KMS-11 (cell line): ENCODE measurements around the gene DIAPH2.

ENCODE experiments used
- H2AFZ ChIP-seq: fragments of 200-600 bp; sonication (generic); 2 replicates; pipeline ENCODE4 v1.6.1; 2016; ENCODE audit warnings: antibody characterized with exemption, mixed run types, low read depth
- H3K27ac ChIP-seq: fragments of 200-600 bp; sonication (generic); 2 replicates; pipeline ENCODE4 v1.6.1; 2016; ENCODE audit warnings: mild to moderate bottlenecking, mixed run types
- H3K27me3 ChIP-seq: fragments of 200-600 bp; sonication (generic); 2 replicates; pipeline ENCODE4 v1.6.1; 2017; ENCODE audit warnings: mild to moderate bottlenecking, low read depth, mixed run types, moderate library complexity; ENCODE audit not compliant: insufficient read depth
- H3K36me3 ChIP-seq: fragments of 200-600 bp; sonication (generic); 2 replicates; pipeline ENCODE4 v1.6.1; 2017; ENCODE audit warnings: mild to moderate bottlenecking, mixed run types; ENCODE audit not compliant: insufficient read depth
- H3K4me1 ChIP-seq: fragments of 200-600 bp; sonication (generic); 2 replicates; pipeline ENCODE4 v1.6.1; 2016; ENCODE audit warnings: mild to moderate bottlenecking, low read depth, mixed run types; ENCODE audit not compliant: poor library complexity, severe bottlenecking
- H3K4me2 ChIP-seq: fragments of 200-600 bp; sonication (generic); 2 replicates; pipeline ENCODE4 v1.7.0; 2016; ENCODE audit warnings: mild to moderate bottlenecking, mixed run types
- H3K4me3 ChIP-seq: fragments of 200-600 bp; sonication (generic); IDR thresholded peaks from 2 replicates; pipeline ENCODE4 v1.6.1; 2017; ENCODE audit warnings: low read depth, low read length, mixed read lengths; ENCODE audit not compliant: insufficient read depth
- H3K79me2 ChIP-seq: fragments of 200-600 bp; sonication (generic); 2 replicates; pipeline ENCODE4 v1.6.1; 2016; ENCODE audit warnings: low read depth, mixed run types; ENCODE audit not compliant: insufficient read depth
- H3K9ac ChIP-seq: fragments of 200-600 bp; sonication (generic); 2 replicates; pipeline ENCODE4 v1.6.1; 2016; ENCODE audit warnings: mild to moderate bottlenecking, mixed run types
- H4K20me1 ChIP-seq: fragments of 200-600 bp; sonication (generic); 2 replicates; pipeline ENCODE4 v1.6.1; 2016; ENCODE audit warnings: mild to moderate bottlenecking, mixed run types; ENCODE audit not compliant: insufficient read depth
- CTCF ChIP-seq: fragments of 200-600 bp; sonication (generic); conservative IDR thresholded peaks from 2 replicates; pipeline ENCODE4 v1.6.1; 2017; ENCODE audit warnings: low read depth, mild to moderate bottlenecking, antibody characterized with exemption, low read length, moderate library complexity, mixed read lengths

The DIAPH2 gene

GRCh38 chrX:96979766-96980165 is 295.1 kb downstream of the DIAPH2 start:
- Histone ChIP-seq H3K4me1 (no peaks in the 10 kb centered on the region), H3K36me3 (no peaks in the 10 kb centered on the region), H2AFZ (no peak overlapping the region), H3K27me3 (no peaks in the 10 kb centered on the region), H3K27ac (no peak overlapping the region), H3K9ac (no peak overlapping the region), H3K4me3 (no peak overlapping the region), H3K79me2 (no peaks in the 10 kb centered on the region), H3K4me2 (no peak overlapping the region), H4K20me1 (no peaks in the 10 kb centered on the region)
- no peak for TF ChIP-seq CTCF

GRCh38 chrX:96982161-96982560 is 297.5 kb downstream of the DIAPH2 start:
- Histone ChIP-seq H3K9ac (no peak overlapping the region), H3K4me1 (no peaks in the 10 kb centered on the region), H2AFZ (no peak overlapping the region), H3K27me3 (no peaks in the 10 kb centered on the region), H3K4me2 (no peak overlapping the region), H3K36me3 (no peaks in the 10 kb centered on the region), H4K20me1 (no peaks in the 10 kb centered on the region), H3K27ac (no peak overlapping the region), H3K79me2 (no peaks in the 10 kb centered on the region), H3K4me3 (no peak overlapping the region)
- TF ChIP-seq CTCF, result no peak

GRCh38 chrX:96984538-96984937 is 299.9 kb downstream of the DIAPH2 start:
- no peaks in the 10 kb centered on the region for H3K36me3 ChIP-seq
- H3K27ac ChIP-seq, result no peak overlapping the region
- TF ChIP-seq CTCF, result no peak
- H3K9ac ChIP-seq, result no peak overlapping the region
- H2AFZ ChIP-seq, result no peak overlapping the region
- H4K20me1 ChIP-seq, result no peaks in the 10 kb centered on the region
- no peaks in the 10 kb centered on the region for H3K79me2 ChIP-seq
- no peak overlapping the region for H3K4me3 ChIP-seq
- H3K4me2 ChIP-seq, result no peak overlapping the region
- no peaks in the 10 kb centered on the region for H3K4me1 ChIP-seq
- no peaks in the 10 kb centered on the region for H3K27me3 ChIP-seq

- no peaks in the 10 kb centered on the region for H3K4me1 ChIP-seq
- H2AFZ ChIP-seq, result no peak overlapping the region
- no peak overlapping the region for H3K4me2 ChIP-seq
- H3K9ac ChIP-seq, result no peak overlapping the region
- no peaks in the 10 kb centered on the region for H4K20me1 ChIP-seq
- H3K79me2 ChIP-seq, result no peaks in the 10 kb centered on the region
- H3K36me3 ChIP-seq, result no peaks in the 10 kb centered on the region
- no peak overlapping the region for H3K27ac ChIP-seq
- no peaks in the 10 kb centered on the region for H3K27me3 ChIP-seq
- H3K4me3 ChIP-seq, result no peak overlapping the region
- TF ChIP-seq CTCF, result no peak
These were observed 300.4 kb downstream of the DIAPH2 start for GRCh38 chrX:96985046-96985445.

- Histone ChIP-seq H4K20me1 (no peaks in the 10 kb centered on the region), H2AFZ (no peak overlapping the region), H3K4me1 (no peaks in the 10 kb centered on the region), H3K4me2 (no peak overlapping the region), H3K79me2 (no peaks in the 10 kb centered on the region), H3K4me3 (no peak overlapping the region), H3K27ac (no peak overlapping the region), H3K9ac (no peak overlapping the region), H3K27me3 (no peaks in the 10 kb centered on the region), H3K36me3 (no peaks in the 10 kb centered on the region)
- TF ChIP-seq CTCF, result no peak
These were observed 302.6 kb downstream of the DIAPH2 start for GRCh38 chrX:96987228-96987627.
